NB4 (cell line): ENCODE measurements around the gene CACNA1D.

ENCODE experiments used
- POLR2A ChIP-seq: IDR thresholded peaks from 2 replicates; pipeline ENCODE4 v1.6.1; 2011; ENCODE audit warnings: mild to moderate bottlenecking; ENCODE audit not compliant: insufficient read length; ENCODE audit errors: extremely low read depth
- TF ChIP-seq, protein P1 (sequence below): IDR thresholded peaks from one replicate; pipeline ENCODE4 v1.5.1; 2012; ENCODE audit warnings: low read depth, low read length
- TF ChIP-seq, protein P2 (sequence below): IDR thresholded peaks from 2 replicates; pipeline ENCODE4 v1.6.1; 2011; ENCODE audit warnings: low read depth, low read length

DNA sequence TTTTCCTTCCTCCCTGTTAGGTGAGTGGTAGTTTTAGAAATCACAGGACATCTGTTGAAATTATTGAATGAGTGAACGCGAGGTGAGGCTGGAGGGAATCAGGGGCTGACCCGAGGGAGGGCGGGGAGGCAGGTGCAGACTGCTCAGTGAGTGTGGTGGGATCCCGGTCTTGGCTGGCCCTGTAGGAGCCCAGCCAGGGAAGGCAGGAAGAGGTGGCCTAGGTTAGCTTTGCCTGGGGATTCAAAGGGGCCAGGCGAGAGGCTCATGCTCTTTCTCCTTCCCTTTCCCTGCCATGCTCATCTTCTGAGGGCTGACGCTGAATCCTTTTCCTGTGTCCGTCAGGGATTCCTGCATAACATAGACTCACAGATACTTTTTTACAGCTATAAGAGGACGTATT is 15.1 kb downstream of the CACNA1D start:
- TF ChIP-seq, protein P1, sequence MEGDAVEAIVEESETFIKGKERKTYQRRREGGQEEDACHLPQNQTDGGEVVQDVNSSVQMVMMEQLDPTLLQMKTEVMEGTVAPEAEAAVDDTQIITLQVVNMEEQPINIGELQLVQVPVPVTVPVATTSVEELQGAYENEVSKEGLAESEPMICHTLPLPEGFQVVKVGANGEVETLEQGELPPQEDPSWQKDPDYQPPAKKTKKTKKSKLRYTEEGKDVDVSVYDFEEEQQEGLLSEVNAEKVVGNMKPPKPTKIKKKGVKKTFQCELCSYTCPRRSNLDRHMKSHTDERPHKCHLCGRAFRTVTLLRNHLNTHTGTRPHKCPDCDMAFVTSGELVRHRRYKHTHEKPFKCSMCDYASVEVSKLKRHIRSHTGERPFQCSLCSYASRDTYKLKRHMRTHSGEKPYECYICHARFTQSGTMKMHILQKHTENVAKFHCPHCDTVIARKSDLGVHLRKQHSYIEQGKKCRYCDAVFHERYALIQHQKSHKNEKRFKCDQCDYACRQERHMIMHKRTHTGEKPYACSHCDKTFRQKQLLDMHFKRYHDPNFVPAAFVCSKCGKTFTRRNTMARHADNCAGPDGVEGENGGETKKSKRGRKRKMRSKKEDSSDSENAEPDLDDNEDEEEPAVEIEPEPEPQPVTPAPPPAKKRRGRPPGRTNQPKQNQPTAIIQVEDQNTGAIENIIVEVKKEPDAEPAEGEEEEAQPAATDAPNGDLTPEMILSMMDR = no peak
- TF ChIP-seq, protein P2, sequence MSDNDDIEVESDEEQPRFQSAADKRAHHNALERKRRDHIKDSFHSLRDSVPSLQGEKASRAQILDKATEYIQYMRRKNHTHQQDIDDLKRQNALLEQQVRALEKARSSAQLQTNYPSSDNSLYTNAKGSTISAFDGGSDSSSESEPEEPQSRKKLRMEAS = no peak
- TF ChIP-seq POLR2A = no peak
